H54 (cell line): Measurements from ENCODE around the gene ICA1.
"Not testable (repeated sequence)": the region's sequence is repeated elsewhere in the genome, so short reads cannot be mapped to it uniquely, and the experiment has no call there.

Experiments used
- DNase-seq: peaks from one replicate; pipeline ENCODE4 v3.0.0; 2011; ENCODE audit warnings: low spot score, mixed read lengths; ENCODE audit not compliant: insufficient read length
- FAIRE-seq: peaks from 3 replicates; lab custom pipeline; 2011; peaks lifted over from hg19 to GRCh38; lab: Jason Lieb, UNC
- POLR2A ChIP-seq: IDR thresholded peaks from 2 replicates; pipeline ENCODE4 v1.6.1; 2011; ENCODE audit warnings: low read depth, mild to moderate bottlenecking, low read length

Gene ICA1

DNA sequence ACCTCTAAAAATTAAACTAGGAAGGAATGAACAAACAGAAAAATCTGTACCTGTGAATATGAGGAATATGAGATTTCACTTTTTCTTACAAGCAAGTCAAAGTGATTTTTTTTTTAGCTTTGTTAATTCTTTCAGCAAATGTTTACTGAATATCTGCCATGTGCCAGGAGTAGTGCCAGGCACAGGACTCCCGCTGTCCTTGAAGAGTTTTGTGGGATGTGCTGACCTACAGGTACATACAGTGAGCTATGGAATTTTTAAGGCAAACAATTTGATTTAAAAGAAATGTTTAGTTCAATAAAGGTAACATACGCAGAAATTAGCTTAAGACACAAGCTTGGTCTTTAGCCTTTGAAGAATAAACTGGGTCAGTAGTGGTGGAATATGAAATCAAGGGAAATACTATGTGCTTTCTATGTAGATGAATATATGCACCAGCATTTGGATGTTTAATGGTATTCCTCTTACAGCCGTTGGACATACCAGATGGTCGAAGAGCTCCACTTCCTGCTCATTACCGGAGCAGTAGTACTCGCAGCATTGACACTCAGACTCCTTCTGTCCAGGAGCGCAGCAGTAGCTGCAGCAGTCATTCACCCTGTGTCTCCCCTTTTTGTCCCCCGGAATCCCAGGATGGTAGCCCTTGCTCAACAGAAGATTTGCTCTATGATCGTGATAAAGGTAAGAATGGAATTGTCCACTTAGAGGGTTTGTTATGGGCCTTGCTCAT, 191.4 kb downstream of the ICA1 start:
- no peak for TF ChIP-seq POLR2A
- FAIRE-seq (no peak), DNase-seq (no peak)

DNA sequence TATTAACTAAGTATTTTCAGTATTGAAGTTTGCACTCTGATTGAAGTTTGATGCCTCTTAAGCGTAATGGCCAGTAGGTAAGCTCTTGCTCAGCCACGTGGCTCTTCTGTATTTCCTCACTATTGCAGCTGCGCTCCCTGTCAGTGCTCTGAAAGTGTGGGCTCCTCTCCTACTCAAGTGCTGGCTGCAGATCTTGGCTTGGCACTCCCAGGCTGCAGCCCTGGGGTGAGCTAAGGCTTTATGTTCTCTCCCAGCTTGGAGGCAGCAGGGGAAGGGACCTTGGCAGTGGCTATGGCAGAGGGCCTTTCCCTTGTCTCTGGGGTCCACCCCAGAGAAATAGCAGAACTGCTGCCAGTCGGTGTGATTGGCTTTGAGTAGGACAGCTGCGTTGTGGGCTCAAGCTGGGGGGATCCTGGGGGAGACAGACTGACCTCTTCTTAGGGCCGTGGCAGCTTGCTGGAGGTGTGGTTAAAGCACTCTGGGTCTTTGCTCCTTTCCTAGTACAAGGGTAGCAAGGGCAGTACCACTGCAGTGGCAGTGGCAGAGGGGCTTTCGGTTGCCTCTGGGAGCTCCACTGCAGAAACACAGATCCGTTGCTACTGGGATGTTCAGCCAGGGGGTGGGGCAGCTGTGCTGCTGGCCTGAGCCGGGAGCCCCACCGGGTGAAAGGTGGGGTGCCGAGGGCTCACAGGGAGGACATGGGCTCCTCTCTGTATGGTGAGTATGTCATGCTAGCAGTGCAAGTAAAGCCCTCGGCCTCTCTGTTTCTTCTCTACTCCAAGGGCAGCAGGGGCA, 192.9 kb downstream of the ICA1 start:
- FAIRE-seq (no peak), DNase-seq (no peak)
- no peak for TF ChIP-seq POLR2A

- peak; percentile 86 for FAIRE-seq
- DNase-seq = no peak
- TF ChIP-seq POLR2A = no peak
These were observed 196.6 kb downstream of the ICA1 start for GRCh38 chr7:8065356-8065813.

DNA sequence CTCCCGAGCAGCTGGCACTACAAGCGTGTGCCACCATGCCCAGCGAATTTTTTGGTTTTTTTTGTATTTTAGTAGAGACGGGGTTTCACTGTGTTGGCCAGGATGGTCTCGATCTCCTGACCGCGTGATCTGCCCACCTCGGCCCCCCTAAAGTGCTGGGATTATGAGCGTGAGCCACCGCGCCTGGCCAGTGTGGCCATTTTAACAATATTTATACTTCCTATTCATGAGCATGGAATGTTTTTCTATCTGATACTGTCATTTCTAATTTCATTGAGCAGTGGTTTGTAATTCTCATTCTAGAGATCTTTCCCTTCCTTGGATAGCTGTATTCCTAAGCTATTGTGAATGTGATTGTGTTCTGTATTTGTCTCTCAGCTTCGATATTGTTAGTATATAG, 197.1 kb downstream of the ICA1 start:
- no peak for TF ChIP-seq POLR2A
- DNase-seq (no peak), FAIRE-seq (peak; percentile 23)

DNA sequence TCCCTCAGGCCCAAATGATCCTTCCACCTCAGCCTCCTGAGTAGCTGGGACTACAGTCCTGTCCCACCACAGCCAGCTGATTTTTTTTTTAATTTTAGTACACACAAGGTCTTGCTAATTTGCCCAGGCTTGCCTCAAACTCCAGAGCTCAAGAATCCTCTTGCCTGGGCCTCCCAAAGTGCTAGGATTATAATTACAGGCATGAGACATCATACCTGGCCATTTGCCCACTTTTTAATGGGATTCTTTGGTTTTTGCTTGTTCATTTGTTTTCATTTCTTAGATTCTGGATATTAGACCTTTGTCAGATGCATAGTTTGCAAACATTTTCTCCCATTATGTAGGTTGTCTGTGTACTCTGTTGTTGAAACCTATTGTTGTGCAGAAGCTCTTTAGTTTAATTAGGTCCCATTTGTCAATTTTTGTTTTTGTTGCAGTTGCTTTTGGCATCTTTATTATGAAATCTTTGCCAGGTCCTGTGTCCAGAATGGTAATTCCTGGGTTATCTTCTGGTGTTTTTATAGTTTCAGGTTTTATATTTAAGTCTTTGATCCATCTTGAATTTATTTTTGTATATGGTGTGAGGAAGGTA, 198.2 kb downstream of the ICA1 start:
- no peak for TF ChIP-seq POLR2A
- DNase-seq = no peak
- no peak for FAIRE-seq

DNA sequence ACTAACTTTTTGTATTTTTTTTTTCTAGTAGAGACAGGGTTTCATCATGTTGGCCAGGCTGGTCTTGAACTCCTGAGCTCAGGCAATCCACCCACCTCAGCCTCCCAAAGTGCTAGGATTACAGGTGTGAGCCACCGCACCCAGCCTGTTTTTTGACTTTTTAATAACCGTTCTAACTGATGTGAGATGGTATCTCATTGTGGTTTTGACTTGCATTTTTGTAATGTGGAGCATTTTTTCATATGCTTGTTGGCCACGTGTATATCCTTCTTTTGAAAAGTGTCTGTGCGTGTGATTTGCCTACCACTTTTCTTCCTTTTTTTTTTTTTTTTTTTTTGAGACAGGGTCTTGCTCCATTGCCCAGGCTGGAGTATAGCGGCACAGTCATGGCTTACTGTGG, 198.7 kb downstream of the ICA1 start:
- FAIRE-seq, DNase-seq: not testable (repeated sequence)
